Stimulated activated naive CD8-positive, alpha-beta T cell treated with anti-CD3 and anti-CD28 coated beads, Interleukin-15, Interleukin-2, amounts not matched to agents 100 ng/mL and 50 ng/mL, for 24 hours (primary cell): ENCODE measurements around the gene GAR1.

Source experiments
- H3K27ac Mint-ChIP-seq: one replicate; pipeline ENCODE4 v1.8.0; 2021; ENCODE audit warnings: mild to moderate bottlenecking, mixed read lengths
- H3K27me3 Mint-ChIP-seq: one replicate; pipeline ENCODE4 v1.8.0; 2021; ENCODE audit warnings: mixed read lengths
- H3K36me3 Mint-ChIP-seq: one replicate; pipeline ENCODE4 v1.8.0; 2021; ENCODE audit warnings: low read depth, mixed read lengths
- H3K4me1 Mint-ChIP-seq: one replicate; pipeline ENCODE4 v1.8.0; 2021; ENCODE audit warnings: low read depth, mixed read lengths
- H3K4me3 Mint-ChIP-seq: one replicate; pipeline ENCODE4 v1.8.0; 2021; ENCODE audit warnings: mild to moderate bottlenecking, mixed read lengths
- H3K9me3 Mint-ChIP-seq: one replicate; pipeline ENCODE4 v1.8.0; 2021; ENCODE audit warnings: mixed read lengths

GAR1 gene

DNA sequence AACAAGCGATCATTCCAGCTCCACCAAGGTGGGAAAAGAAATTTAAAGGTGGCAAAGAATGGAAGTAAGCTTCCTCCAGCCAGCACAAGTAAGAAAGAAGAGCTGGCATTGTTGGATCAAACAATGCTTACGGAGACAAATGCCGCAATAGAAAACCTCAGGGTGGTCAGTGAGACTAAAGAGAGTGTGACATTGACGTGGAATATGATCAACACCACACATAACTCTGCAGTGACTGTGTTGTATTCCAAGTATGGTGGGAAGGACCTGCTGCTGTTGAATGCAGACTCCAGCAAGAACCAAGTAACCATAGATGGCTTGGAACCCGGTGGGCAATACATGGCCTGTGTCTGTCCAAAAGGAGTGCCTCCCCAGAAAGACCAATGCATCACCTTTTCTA, 54.5 kb downstream of the GAR1 start:
- no peak overlapping the region for H3K4me3 Mint-ChIP-seq
- no peaks in the 10 kb centered on the region for H3K9me3 Mint-ChIP-seq
- H3K36me3 Mint-ChIP-seq: peaks cover 5% of the 10 kb centered on the region
- H3K27ac Mint-ChIP-seq: no peak overlapping the region
- H3K27me3 Mint-ChIP-seq: no peaks in the 10 kb centered on the region
- H3K4me1 Mint-ChIP-seq: no peaks in the 10 kb centered on the region

GRCh38 chr4:109872065-109872464, 56.5 kb downstream of the GAR1 start:
- no peaks in the 10 kb centered on the region for H3K4me1 Mint-ChIP-seq
- H3K9me3 Mint-ChIP-seq: no peaks in the 10 kb centered on the region
- peaks cover 5% of the 10 kb centered on the region for H3K36me3 Mint-ChIP-seq
- H3K27ac Mint-ChIP-seq: no peak overlapping the region
- no peak overlapping the region for H3K4me3 Mint-ChIP-seq
- peaks cover 3% of the 10 kb centered on the region for H3K27me3 Mint-ChIP-seq

DNA sequence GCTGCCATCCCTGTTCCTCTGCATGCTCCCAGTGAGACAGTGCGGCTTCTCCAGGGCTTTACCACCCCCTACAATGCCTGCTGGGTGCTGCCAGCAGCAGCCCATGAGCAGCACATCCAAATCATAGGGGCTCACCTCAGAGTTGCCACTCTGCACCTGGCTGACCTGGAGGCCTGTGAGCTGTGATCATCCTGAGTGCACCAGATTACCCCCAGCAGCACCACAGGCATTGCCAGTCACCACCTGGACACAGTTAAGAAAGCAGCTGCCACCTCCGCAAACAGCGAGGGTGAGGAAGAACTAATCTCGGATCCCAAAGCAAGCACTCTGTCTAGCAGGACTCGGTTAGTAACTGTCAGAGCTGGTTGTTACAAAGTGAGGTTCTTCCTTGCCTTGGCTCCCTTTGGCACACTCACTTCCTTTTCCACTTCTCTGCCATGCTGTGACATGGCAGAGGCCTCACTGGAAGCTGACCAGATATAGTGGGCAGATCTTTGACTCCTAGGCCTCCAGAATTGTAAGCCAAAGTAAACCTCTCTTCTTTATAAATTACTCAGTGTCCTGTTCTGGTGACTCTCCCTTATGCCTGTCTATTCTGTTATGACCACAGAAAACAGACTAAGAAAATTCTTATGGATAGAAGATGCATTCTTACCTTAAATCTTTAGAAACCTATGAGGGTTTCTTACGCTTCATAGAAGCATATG, 57.5 kb downstream of the GAR1 start:
- Mint-ChIP-seq H3K36me3 (peaks cover 5% of the 10 kb centered on the region), H3K27ac (no peak overlapping the region), H3K27me3 (peaks cover 11% of the 10 kb centered on the region), H3K4me3 (no peak overlapping the region), H3K4me1 (no peaks in the 10 kb centered on the region), H3K9me3 (no peaks in the 10 kb centered on the region)

- H3K4me1 Mint-ChIP-seq: no peaks in the 10 kb centered on the region
- H3K9me3 Mint-ChIP-seq: no peaks in the 10 kb centered on the region
- H3K36me3 Mint-ChIP-seq: peaks cover 5% of the 10 kb centered on the region
- H3K27ac Mint-ChIP-seq: no peak overlapping the region
- peaks cover 17% of the 10 kb centered on the region for H3K27me3 Mint-ChIP-seq
- H3K4me3 Mint-ChIP-seq: no peak overlapping the region
These were observed 58.4 kb downstream of the GAR1 start for GRCh38 chr4:109873791-109874514.
